Astrocyte (in vitro differentiated cells and primary cell): ENCODE measurements around the gene PPP2R2C. TPM values are rescaled to one million over a fixed set of nuclear protein-coding genes. Genes with fewer than 3 reads are reported as not detected.

Source experiments
- DNase-seq: peaks from one replicate; pipeline ENCODE4 v3.0.0-alpha.2; 2010; ENCODE audit warnings: low read depth
- FAIRE-seq: peaks from 2 replicates; lab custom pipeline; 2011; peaks lifted over from hg19 to GRCh38; lab: Jason Lieb, UNC
- H2AFZ ChIP-seq: 2 replicates; pipeline ENCODE4 v1.6.0; 2012; ENCODE audit warnings: low read depth, low read length, inconsistent platforms
- H3K27ac ChIP-seq: 2 replicates; pipeline ENCODE4 v1.5.1; 2011; ENCODE audit warnings: low read depth, low read length, inconsistent platforms
- H3K27me3 ChIP-seq: 2 replicates; pipeline ENCODE4 v1.6.0; 2011; ENCODE audit warnings: low read length, inconsistent platforms; ENCODE audit not compliant: insufficient read depth
- H3K36me3 ChIP-seq: 2 replicates; pipeline ENCODE4 v1.5.1; 2011; ENCODE audit warnings: low read length, inconsistent platforms; ENCODE audit not compliant: insufficient read depth
- H3K4me1 ChIP-seq: 2 replicates; pipeline ENCODE4 v1.5.1; 2011; ENCODE audit warnings: low read length, inconsistent platforms; ENCODE audit not compliant: insufficient read depth
- H3K4me2 ChIP-seq: 2 replicates; pipeline ENCODE4 v1.6.0; 2012; ENCODE audit warnings: low read length, inconsistent platforms
- H3K4me3 ChIP-seq: 2 replicates; pipeline ENCODE4 v1.5.1; 2011; ENCODE audit warnings: low read depth, mild to moderate bottlenecking, low read length, inconsistent platforms; ENCODE audit not compliant: insufficient read depth
- H3K79me2 ChIP-seq: 2 replicates; pipeline ENCODE4 v1.6.0; 2012; ENCODE audit warnings: mild to moderate bottlenecking, low read length, inconsistent platforms; ENCODE audit not compliant: insufficient read depth
- H3K9ac ChIP-seq: 2 replicates; pipeline ENCODE4 v1.6.0; 2012; ENCODE audit warnings: mild to moderate bottlenecking, low read length, inconsistent platforms
- H3K9me3 ChIP-seq: 2 replicates; pipeline ENCODE4 v1.5.1; 2012; ENCODE audit warnings: low read depth, mild to moderate bottlenecking, low read length, inconsistent platforms; ENCODE audit not compliant: insufficient read depth
- H4K20me1 ChIP-seq: 2 replicates; pipeline ENCODE4 v1.6.0; 2012; ENCODE audit warnings: low read length, inconsistent platforms; ENCODE audit not compliant: insufficient read depth
- H3K27ac Mint-ChIP-seq: one replicate; pipeline ENCODE4 v1.8.0; 2021; ENCODE audit warnings: mild to moderate bottlenecking, mixed read lengths; ENCODE audit not compliant: unreplicated experiment
- H3K27me3 Mint-ChIP-seq: one replicate; pipeline ENCODE4 v1.8.0; 2021; ENCODE audit warnings: low read depth, mixed read lengths; ENCODE audit not compliant: unreplicated experiment
- H3K36me3 Mint-ChIP-seq: one replicate; pipeline ENCODE4 v1.8.0; 2021; ENCODE audit warnings: low read depth, mixed read lengths; ENCODE audit not compliant: unreplicated experiment
- H3K4me1 Mint-ChIP-seq: one replicate; pipeline ENCODE4 v1.8.0; 2021; ENCODE audit warnings: low read depth, mixed read lengths; ENCODE audit not compliant: unreplicated experiment
- H3K4me3 Mint-ChIP-seq: one replicate; pipeline ENCODE4 v1.8.0; 2021; ENCODE audit warnings: mild to moderate bottlenecking, moderate library complexity, mixed read lengths; ENCODE audit not compliant: unreplicated experiment
- H3K9me3 Mint-ChIP-seq: one replicate; pipeline ENCODE4 v1.8.0; 2021; ENCODE audit warnings: mild to moderate bottlenecking, mixed read lengths; ENCODE audit not compliant: unreplicated experiment
- EZH2 ChIP-seq: IDR thresholded peaks from 2 replicates; pipeline ENCODE4 v1.6.1; 2012; ENCODE audit warnings: mild to moderate bottlenecking, low read length, inconsistent platforms; ENCODE audit not compliant: insufficient read depth
- total RNA-seq: library from RNA; stranded (reverse); gene quantifications from 2 replicates; pipeline ENCODE4 v1.2.1, GENCODE V29; 2021
- TF ChIP-seq, protein P1 (sequence below): IDR thresholded peaks from 2 replicates; pipeline ENCODE4 v1.5.1; 2011; ENCODE audit warnings: low read depth, mild to moderate bottlenecking, inconsistent platforms, low read length, moderate library complexity; ENCODE audit not compliant: insufficient read depth

PPP2R2C gene
- total RNA-seq, 1 donor from 2014 or later: 1.1 TPM

DNA sequence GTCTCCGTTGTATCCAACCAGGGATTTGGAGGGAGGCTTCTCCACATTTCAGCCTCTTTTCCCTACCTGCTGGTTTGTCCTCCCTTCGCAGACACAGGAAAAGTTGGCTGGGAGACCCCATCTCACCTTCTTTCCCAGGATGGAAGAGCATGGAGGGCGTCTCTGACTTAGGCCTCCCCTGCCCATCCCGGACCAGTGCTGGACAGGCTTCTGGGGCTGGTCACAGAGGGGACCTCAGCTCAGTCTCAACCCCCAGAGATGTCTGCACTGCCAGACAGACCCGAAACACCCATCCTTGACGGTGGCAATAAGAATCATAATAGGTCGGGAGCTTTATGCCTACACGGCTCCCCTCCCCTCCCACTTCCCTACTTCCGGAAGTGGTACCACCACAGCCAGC is 201.2 kb downstream of the PPP2R2C start:
- FAIRE-seq (no peak), DNase-seq (no peak)
- Histone ChIP-seq H3K79me2 (peaks cover 31% of the 10 kb centered on the region), H4K20me1 (peaks cover 52% of the 10 kb centered on the region), H3K9me3 (no peaks in the 10 kb centered on the region), H3K9ac (no peak overlapping the region), H3K4me1 (peaks cover 30% of the 10 kb centered on the region), H3K27ac (no peak overlapping the region), H3K4me2 (peak overlapping the region; percentile 92), H3K36me3 (no peaks in the 10 kb centered on the region), H3K27me3 (peaks cover 9% of the 10 kb centered on the region), H3K4me3 (no peak overlapping the region), H2AFZ (no peak overlapping the region)
- Mint-ChIP-seq H3K27me3 (peaks cover 10% of the 10 kb centered on the region), H3K4me3 (peak overlapping the region; percentile 95), H3K27ac (no peak overlapping the region), H3K36me3 (peaks cover 4% of the 10 kb centered on the region), H3K9me3 (no peaks in the 10 kb centered on the region), H3K4me1 (peaks cover 31% of the 10 kb centered on the region)
- TF ChIP-seq, protein P1, sequence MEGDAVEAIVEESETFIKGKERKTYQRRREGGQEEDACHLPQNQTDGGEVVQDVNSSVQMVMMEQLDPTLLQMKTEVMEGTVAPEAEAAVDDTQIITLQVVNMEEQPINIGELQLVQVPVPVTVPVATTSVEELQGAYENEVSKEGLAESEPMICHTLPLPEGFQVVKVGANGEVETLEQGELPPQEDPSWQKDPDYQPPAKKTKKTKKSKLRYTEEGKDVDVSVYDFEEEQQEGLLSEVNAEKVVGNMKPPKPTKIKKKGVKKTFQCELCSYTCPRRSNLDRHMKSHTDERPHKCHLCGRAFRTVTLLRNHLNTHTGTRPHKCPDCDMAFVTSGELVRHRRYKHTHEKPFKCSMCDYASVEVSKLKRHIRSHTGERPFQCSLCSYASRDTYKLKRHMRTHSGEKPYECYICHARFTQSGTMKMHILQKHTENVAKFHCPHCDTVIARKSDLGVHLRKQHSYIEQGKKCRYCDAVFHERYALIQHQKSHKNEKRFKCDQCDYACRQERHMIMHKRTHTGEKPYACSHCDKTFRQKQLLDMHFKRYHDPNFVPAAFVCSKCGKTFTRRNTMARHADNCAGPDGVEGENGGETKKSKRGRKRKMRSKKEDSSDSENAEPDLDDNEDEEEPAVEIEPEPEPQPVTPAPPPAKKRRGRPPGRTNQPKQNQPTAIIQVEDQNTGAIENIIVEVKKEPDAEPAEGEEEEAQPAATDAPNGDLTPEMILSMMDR: no peak

DNA sequence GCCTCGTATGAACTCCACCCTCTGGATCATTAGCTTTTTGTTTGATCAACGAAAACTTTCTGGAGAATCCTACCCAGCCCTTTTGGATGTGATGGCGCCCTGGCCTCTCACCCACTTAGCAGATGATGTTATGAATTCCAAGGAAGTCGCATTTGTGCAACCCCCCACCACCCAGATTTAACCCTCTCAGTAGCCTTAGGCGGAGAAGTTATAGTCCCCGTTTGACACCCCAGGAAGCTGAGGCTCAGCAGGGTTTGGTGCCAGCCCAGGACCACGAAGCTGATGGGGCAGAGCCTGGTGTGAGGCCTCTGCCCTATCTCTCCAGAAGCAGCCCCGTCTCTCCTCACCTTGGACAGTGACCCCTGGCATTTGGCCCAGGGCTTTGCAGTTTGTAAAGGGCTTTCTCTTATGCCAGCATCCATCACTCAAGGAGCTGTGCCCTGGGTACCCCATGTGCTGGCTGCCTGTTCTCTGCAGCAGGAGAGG is 201.7 kb downstream of the PPP2R2C start:
- H3K27ac Mint-ChIP-seq: peak overlapping the region; percentile 53
- H3K36me3 ChIP-seq: no peaks in the 10 kb centered on the region
- H4K20me1 ChIP-seq: peaks cover 46% of the 10 kb centered on the region
- H3K36me3 Mint-ChIP-seq: peaks cover 5% of the 10 kb centered on the region
- H3K27me3 ChIP-seq: peaks cover 9% of the 10 kb centered on the region
- H3K9ac ChIP-seq: peak overlapping the region; percentile 87
- H3K4me3 ChIP-seq: peak overlapping the region; percentile 53
- H3K4me1 ChIP-seq: peaks cover 30% of the 10 kb centered on the region
- no peaks in the 10 kb centered on the region for H3K9me3 Mint-ChIP-seq
- peaks cover 10% of the 10 kb centered on the region for H3K27me3 Mint-ChIP-seq
- H3K9me3 ChIP-seq: no peaks in the 10 kb centered on the region
- H3K4me1 Mint-ChIP-seq: peaks cover 31% of the 10 kb centered on the region
- TF ChIP-seq, protein P1: no peak
- no peak for TF ChIP-seq EZH2
- peaks cover 27% of the 10 kb centered on the region for H3K79me2 ChIP-seq
- peak overlapping the region; percentile 92 for H3K4me2 ChIP-seq
- peak overlapping the region; percentile 95 for H3K4me3 Mint-ChIP-seq
- H3K27ac ChIP-seq: no peak overlapping the region
- no peak for DNase-seq
- FAIRE-seq: no peak
- no peak overlapping the region for H2AFZ ChIP-seq

Other genes starting within 250 kb of the PPP2R2C start
- 34.7 and 39.0 TPM in 2 replicates for gene WFS1, start 202.8 kb downstream of the PPP2R2C start, total RNA-seq
- gene MAN2B2, start 102.6 kb upstream of the PPP2R2C start, total RNA-seq: 32.2 and 36.1 TPM in 2 replicates
- gene MRFAP1, start 168.1 kb upstream of the PPP2R2C start, total RNA-seq: 258 and 278 TPM in 2 replicates
- gene S100P, start 221.3 kb upstream of the PPP2R2C start, total RNA-seq: not detected in 2 replicates
- gene MRFAP1L1, start 237.3 kb upstream of the PPP2R2C start, total RNA-seq: 33.2 and 36.8 TPM in 2 replicates
- gene BLOC1S4, start 243.6 kb upstream of the PPP2R2C start, total RNA-seq: 20.9 and 21.2 TPM in 2 replicates